GM18505 (cell line): ENCODE results near the gene AGTPBP1.

ENCODE experiments used
- ATAC-seq: cut with Tn5 transposase; IDR thresholded peaks from one replicate; pipeline ENCODE4 v1.9.1; 2021; ENCODE audit not compliant: unreplicated experiment
- POLR2A ChIP-seq: IDR thresholded peaks from 4 replicates; pipeline ENCODE4 v1.6.1; 2011; ENCODE audit warnings: borderline replicate concordance; ENCODE audit not compliant: insufficient read depth, insufficient read length; ENCODE audit errors: extremely low read depth

The AGTPBP1 gene

GRCh38 chr9:85502815-85503655 lies 238.7 kb downstream of the AGTPBP1 start:
- ATAC-seq, result no peak
- TF ChIP-seq POLR2A, result no peak

GRCh38 chr9:85501882-85502281 lies 239.9 kb downstream of the AGTPBP1 start:
- no peak for TF ChIP-seq POLR2A

GRCh38 chr9:85501456-85501855 lies 240.3 kb downstream of the AGTPBP1 start:
- no peak for TF ChIP-seq POLR2A
- ATAC-seq, result no peak

More at GRCh38 chr9:85501882-85502281, 239.9 kb downstream of the AGTPBP1 start:
- no peak for ATAC-seq
